GM18951 (cell line): ENCODE results near the gene MDM2.
"Not testable (repeated sequence)": the region's sequence is repeated elsewhere in the genome, so short reads cannot be mapped to it uniquely, and the experiment has no call there.

Experiments used
- POLR2A ChIP-seq: IDR thresholded peaks from 4 replicates; pipeline ENCODE4 v1.6.1; 2011; ENCODE audit warnings: mild to moderate bottlenecking; ENCODE audit not compliant: insufficient read length, insufficient read depth; ENCODE audit errors: extremely low read depth
- in situ Hi-C: fragments of 300-500 bp; cut with MboI; formaldehyde crosslinking; loops from one replicate; pipeline ENCODE4 v1.12.0; 2022; ENCODE audit warnings: low sequenced_read_pairs, mixed read lengths, inconsistent platforms; ENCODE audit not compliant: unreplicated experiment

MDM2 gene

DNA sequence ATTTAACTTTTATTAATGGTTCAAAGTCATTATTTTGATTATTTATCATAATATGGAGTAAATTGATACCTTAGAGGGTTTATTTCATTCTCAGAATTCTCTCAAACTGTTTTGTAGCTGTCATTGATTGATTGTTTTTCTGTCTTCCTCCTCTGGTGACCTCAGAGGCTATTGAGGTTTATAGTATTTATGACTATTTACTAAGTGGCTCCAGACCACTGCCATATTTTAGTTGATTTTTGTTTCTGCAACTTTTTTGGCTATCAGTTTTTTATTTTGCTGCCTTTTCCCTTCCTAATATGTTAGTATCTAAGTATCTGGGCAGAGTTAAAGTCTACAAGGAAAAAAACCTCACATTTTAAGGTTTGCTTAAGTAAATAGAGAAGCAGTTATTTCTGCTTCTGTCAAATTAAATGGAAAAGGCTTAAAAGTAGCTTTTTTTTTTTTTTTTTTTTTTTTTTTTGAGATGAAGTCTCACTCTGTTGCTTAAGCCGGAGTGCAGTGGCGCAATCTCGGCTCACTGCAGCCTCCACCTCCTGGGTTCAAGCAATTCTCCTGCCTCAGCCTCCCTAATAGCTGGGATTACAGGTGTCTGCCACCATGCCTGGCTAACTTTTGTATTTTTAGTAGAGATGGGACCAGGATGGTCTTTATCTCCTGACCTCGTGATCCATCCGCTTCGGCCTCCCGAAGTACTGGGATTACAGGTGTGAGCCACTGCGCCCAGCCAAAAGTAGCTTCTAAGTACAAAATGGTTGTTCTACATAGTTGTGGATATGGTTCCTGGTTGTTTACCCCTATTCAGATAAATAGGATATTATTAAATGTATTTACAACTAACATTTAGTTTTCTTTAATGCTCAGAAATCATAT is 8.2 kb downstream of the MDM2 start:
- peak; percentile 8 for TF ChIP-seq POLR2A
- in situ Hi-C loops = no loop called here

DNA sequence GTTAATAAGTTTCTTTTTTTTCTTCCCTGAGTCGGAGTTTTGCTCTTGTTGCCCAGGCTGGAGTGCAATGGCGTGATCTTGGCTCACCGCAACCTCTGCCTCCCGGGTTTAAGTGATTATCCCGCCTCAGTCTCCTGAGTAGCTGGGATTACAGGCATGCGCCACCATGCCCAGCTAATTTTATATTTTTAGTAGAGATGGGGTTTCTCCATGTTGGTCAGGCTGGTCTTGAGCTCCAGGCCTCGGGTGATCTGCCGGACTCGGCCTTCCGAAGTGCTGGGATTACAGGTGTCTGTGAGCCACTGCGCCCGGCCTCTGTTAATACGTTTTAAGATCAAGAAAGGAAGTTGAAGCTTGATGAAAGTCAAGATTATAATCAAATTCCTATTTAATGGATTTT is 11.5 kb downstream of the MDM2 start:
- in situ Hi-C loops = not testable (repeated sequence)
- peak; percentile 1 for TF ChIP-seq POLR2A

DNA sequence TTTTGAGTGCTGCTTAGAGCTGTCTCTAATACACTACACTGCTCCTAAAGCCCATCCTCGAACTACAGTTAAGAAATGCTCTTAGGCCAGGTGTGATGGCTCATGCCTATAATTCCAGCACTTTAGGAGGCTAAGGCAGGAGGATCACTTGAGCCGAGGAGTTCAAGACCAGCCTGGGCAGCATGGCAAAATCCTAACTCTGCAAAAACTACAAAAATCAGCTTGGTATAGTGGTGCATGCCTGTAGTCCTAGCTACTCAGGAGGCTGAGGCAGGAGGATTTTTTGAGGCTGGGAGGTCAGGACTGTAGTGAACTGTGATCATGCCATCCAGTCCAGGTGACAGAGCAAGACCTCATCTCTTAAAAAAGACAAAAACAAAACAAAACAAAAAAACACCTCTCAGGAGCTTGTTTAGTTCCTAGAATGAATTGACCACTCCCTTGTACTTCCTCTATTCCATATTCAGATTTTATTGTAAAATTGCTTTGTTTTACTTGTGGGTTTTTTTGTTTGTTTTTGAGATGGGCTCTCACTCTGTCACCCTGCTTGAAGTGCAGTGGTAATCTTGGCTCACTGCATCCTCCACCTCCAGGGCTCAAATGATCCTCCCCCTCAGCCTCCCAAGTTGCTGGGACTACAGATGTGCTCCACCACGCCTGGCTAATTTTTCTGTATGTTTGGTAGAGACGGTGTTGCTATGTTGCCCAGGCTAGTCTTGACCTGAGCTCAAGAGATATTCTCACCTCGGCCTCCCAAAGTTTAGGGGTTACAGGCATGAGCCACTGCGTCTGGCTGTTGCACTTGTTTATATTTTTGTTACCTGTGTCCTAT is 13.6 kb downstream of the MDM2 start:
- TF ChIP-seq POLR2A = peak; percentile 18
- in situ Hi-C loops = no loop called here

DNA sequence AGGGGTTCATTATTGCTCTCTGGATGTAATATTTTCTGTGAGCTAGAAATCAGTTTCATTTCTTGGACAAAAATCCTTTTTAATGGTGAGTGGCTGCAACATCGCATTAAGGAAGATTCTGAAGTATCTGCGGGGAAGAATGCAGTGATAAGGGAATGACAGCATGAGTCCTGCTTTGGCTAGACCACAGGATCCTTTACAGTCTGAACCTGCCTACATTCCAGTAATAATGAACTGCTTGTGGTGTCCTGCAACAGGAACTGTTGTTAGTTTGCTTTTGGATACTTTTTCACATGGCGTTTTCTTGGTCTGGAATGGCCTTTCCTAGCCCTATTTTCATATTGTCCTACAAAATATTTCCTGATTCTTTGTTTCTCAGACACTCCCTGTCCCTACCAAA is 15.7 kb downstream of the MDM2 start:
- TF ChIP-seq POLR2A = peak; percentile 18

DNA sequence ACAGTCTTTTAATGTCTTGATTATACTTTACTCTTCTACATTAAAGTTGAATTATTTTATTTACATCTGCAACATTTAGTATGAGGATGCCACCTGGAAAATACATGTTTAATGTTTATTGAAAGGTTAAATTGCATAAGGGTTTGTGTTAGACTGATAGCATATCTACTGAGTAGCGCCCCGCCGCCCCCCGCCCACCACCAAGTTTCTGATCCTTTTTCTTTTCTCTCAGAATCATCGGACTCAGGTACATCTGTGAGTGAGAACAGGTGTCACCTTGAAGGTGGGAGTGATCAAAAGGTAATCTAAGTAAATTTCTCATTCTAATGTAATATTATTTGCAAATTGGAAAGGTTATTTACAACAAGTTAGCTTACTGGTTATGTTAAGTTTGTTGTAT is 16.2 kb downstream of the MDM2 start:
- in situ Hi-C loops = no loop called here
- TF ChIP-seq POLR2A = no peak

More for the DNA sequence above, 15.7 kb downstream of the MDM2 start:
- in situ Hi-C loops = no loop called here

DNA sequence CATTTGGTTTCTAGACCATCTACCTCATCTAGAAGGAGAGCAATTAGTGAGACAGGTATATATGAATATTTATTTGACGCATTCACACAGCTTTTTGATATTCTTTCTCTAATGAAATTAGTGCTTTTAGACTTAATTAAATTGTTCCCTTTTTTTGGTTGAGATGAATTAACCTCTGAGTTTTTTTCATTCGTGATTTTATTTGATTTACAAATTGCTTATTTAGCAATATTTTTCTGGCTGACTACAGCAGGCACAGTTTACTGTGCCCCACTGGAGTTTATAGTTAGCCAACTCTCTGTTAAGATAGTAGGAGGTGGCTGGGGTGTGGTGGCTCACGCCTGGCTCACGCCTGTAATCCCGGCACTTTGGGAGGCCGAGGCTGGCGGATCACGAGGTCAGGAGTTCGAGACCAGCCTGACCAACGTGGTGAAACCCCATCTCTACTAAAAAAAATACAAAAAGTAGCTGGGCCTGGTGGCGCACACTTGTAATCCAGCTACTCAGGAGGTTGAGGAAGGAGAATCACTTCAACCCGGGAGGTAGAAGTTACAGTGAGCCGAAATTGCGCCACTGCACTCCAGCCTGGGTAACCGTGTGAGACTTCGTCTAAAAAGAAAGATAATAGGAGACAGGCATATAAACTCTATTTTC is 16.7 kb downstream of the MDM2 start:
- TF ChIP-seq POLR2A = no peak
- in situ Hi-C loops = no loop called here

DNA sequence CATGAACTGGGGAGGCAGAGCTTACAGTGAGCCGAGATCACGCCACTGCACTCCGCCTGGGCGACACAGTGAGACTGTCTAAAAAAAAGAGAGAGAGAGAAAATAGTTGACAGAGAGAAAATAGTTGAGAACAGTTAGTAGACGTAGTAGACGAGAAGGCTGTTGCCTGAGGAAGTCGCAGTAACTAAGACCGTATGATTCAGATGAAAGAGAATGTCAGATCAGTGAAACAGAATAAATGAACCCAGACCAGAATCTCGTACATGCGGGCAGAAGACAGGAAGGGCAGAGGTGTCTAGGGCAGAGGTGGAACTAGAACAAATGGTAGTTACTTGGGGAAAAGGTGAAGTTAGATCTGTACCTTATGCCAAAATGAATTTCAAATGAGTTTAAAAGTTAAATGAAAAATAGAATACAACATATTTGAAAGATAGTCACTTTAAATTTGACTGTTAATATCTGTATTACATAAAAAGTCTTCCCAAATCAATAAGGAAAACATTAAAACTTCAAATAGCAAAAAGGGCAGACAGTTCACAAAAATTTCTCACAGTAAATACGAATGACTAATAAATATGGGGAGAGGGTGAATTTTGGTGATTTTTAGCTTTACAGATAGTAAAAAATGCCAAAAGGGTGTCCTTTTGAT is 17.7 kb downstream of the MDM2 start:
- in situ Hi-C loops = no loop called here
- no peak for TF ChIP-seq POLR2A

DNA sequence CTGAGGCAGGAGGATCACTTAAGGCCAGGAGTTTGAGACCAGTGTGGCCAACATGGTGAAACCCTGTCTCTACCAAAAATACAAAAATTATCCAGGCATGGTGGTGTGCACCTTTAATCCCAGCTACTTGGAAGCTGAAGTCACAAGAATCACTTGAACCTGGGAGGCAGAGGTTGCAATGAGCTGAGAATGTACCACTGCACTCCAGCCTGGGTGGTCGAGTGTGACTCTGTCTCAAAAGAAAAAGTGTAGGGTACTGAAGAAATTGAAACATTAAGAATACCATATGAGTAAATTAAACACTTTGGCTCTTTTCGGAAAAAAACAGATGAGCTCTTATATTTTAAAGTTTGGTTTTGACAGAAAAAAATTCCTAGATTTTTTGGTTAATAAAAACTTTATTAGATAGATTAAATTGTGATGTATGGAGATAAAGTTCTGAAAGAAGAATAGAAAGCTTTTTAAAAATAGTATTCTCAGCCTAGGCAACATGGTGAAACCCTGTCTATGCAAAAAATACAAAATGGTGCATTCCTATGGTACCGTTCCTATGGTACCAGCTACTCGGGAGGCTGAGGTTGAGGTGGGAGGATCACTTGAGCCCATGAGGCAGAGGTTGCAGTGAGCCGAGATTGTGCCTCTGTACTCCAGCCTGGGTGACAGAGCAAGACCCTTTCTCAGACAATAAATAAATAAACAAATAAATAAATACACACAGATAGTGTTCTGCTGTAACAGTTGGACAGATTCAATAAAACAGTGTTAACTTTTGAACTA is 20.1 kb downstream of the MDM2 start:
- no peak for TF ChIP-seq POLR2A
- in situ Hi-C loops = no loop called here

DNA sequence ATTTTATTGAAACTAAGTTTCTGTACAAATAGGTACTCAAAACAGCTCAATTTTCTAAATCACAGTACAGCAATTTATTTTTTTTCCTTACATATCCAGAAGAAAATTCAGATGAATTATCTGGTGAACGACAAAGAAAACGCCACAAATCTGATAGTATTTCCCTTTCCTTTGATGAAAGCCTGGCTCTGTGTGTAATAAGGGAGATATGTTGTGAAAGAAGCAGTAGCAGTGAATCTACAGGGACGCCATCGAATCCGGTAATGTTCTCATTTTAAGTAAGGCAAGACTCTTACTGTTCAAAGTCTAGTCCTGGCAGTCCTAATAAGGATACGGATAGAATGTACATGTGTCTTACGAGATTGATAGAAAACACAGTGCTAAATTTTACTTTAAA is 20.7 kb downstream of the MDM2 start:
- in situ Hi-C loops = no loop called here
- TF ChIP-seq POLR2A = no peak

DNA sequence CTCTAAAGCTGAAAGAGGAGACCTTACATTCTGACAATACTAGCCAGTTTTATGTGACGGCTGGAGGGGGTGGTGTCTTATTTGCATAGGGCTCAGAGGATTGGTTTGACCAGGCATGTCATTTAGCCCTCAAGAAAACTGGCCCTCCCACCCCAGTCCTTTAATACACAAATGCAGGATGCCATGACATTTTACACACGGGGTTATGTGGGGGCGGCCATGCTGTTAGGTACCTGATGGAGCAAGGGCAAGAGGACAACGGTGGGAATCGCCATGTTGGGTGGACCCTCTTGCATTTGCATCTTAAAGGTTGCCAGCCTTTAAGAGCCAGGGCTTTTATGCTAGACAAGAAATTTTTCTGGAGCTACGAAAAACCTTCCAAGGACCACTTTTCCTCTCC is 23.3 kb downstream of the MDM2 start:
- TF ChIP-seq POLR2A = no peak
- in situ Hi-C loops = no loop called here

DNA sequence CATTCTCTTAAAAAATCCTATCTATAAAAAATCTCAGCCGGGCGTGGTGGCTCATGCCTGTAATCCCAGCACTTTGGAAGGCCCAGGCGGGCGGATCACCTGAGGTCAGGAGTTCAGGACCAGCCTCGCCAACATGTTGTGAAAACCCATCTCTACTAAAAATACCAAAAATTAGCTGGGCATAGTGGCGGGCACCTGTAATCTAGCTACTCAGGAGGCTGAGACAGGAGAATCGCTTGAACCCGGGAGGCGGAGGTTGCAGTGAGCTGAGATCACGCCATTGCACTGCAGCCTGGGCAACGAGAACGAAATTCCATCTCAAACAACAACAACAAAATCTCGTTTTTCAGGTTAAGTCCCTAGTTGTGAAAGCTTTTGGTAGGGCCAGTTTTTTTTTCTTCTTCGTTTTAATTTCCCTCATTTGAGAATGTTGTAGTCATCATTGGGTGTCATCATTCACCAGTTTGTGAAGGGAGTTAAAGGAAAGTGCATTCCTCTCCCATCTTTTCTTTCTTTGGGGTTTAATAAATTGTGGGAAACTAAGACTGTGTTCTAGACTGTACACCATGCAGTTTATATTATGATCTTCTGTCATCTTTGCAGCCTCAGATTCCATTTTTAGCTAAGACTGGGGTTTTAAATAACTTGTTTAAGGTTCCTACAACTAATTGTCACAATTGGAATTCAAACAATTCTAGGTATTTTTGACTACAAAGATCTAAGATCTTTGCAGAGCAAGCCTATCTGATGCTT is 23.9 kb downstream of the MDM2 start:
- in situ Hi-C loops = no loop called here
- TF ChIP-seq POLR2A = no peak

DNA sequence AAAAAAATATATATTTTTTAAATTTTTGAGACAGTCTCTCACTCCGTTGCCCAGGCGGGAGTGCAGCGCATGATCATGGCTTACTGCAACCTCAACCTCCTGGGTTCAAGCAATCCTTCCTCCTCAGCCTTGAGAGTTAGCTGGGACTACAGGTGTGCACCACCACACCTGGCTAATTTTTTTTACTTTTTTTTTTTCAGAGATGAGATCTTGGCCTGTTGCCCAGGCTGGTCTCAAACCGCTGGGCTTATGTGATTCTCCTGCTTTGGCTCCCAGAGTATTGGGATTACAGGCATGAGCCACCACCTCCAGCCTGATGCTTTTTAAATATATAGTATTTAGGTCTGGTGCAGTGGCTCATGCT is 24.5 kb downstream of the MDM2 start:
- in situ Hi-C loops = no loop called here
- TF ChIP-seq POLR2A = no peak
